HFF-Myc (cell line): ENCODE results near the gene POLD1.
A peak's percentile ranks its signal among the peaks of the same experiment; 100 is the strongest.

Experiments used
- DNase-seq: peaks from one replicate; pipeline ENCODE4 v3.0.0-alpha.2; 2011; ENCODE audit warnings: low read depth; ENCODE audit errors: extremely low read depth
- H3K4me3 ChIP-seq: replicated peaks from 2 replicates; pipeline ENCODE4 v1.5.1; 2011; ENCODE audit warnings: low read depth, mild to moderate bottlenecking, control low read depth, low read length
- TF ChIP-seq, protein P1 (sequence below): IDR thresholded peaks from 2 replicates; pipeline ENCODE4 v1.5.1; 2012; ENCODE audit warnings: mild to moderate bottlenecking, low read depth, low read length, control low read depth; ENCODE audit errors: missing control alignments

POLD1 gene

DNA sequence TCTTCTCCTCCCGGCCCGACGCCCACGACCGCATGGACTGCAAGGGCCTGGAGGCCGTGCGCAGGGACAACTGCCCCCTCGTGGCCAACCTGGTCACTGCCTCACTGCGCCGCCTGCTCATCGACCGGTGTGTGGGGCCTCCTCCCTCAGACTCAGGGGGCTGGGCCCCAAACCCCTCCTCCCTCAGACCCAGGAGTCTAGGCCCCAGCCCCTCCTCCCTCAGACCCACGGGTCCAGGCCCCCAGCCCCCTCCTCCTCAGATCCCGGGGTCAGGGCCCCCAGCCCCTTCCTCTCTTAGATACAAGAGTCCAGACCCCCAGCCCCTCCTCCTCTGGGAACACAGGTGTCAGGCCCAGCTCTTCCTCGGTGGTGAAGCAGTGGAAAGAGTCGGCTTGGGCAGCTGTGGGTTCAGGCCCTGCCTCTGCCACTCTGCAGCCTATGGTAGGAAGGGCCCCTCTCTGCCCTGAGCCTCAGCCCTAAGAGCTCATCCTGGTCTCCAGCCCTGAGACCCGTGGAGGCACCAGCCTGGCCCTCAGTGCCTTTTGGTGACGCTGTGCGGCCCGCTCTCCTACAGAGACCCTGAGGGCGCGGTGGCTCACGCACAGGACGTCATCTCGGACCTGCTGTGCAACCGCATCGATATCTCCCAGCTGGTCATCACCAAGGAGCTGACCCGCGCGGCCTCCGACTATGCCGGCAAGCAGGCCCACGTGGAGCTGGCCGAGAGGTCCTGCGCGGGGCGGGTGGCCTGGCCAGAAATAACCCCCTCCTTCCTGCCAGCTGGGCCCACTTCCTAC, 30.9 kb downstream of the POLD1 start:
- TF ChIP-seq, protein P1, sequence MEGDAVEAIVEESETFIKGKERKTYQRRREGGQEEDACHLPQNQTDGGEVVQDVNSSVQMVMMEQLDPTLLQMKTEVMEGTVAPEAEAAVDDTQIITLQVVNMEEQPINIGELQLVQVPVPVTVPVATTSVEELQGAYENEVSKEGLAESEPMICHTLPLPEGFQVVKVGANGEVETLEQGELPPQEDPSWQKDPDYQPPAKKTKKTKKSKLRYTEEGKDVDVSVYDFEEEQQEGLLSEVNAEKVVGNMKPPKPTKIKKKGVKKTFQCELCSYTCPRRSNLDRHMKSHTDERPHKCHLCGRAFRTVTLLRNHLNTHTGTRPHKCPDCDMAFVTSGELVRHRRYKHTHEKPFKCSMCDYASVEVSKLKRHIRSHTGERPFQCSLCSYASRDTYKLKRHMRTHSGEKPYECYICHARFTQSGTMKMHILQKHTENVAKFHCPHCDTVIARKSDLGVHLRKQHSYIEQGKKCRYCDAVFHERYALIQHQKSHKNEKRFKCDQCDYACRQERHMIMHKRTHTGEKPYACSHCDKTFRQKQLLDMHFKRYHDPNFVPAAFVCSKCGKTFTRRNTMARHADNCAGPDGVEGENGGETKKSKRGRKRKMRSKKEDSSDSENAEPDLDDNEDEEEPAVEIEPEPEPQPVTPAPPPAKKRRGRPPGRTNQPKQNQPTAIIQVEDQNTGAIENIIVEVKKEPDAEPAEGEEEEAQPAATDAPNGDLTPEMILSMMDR = peak; percentile 82
- H3K4me3 ChIP-seq = no peak overlapping the region
- no peak for DNase-seq

DNA sequence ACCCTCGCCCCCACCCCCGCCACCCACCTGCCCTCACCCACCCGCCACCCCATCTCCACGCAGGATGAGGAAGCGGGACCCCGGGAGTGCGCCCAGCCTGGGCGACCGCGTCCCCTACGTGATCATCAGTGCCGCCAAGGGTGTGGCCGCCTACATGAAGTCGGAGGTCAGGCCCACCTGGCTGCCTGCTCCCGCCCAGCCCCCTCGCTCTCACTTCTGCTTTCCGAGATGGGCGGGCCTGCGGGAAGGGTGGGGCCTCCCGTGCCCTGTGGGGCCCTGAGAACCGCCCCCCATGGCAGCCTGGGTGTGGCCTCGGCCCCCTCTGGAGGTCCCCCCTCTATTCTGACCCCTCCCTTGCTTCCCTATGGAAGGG, 31.5 kb downstream of the POLD1 start:
- TF ChIP-seq, protein P1 = no peak
- H3K4me3 ChIP-seq = no peak overlapping the region
- no peak for DNase-seq

DNA sequence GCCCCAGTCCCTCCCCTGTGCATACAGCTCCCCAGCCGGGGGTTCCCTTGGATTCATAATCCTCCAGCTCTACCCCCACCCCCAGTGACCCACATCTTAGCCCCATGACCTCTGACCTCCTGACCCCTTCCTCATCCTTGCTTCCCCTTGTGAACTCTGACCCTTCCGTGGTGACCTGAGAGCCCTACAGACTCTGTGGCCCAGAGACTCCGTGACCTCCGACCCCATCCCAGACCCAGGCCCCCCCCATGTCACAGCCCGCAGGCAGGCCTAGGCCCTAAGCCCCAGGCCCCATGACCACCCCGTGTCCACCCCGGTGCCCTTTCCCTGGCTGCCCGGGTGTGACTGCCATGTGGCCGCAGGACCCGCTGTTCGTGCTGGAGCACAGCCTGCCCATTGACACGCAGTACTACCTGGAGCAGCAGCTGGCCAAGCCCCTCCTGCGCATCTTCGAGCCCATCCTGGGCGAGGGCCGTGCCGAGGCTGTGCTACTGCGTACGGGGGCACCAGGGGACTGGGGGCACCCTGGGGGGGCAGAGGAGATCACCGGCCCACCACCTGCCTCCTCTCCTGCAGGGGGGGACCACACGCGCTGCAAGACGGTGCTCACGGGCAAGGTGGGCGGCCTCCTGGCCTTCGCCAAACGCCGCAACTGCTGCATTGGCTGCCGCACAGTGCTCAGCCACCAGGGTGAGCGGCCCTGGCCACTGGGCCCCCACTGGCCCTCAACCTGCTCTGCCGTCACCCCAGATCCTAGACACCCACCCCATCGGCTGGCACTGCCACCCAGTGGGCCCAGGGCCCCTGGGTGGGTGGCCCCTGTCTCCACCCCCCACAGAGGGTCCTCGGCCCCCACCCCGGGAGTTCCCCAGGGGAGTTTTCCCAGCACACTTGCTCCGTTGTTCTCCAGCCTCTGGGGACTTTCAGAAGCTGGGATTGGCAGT, 32.2 kb downstream of the POLD1 start:
- no peak for DNase-seq
- TF ChIP-seq, protein P1 = no peak
- no peak overlapping the region for H3K4me3 ChIP-seq

DNA sequence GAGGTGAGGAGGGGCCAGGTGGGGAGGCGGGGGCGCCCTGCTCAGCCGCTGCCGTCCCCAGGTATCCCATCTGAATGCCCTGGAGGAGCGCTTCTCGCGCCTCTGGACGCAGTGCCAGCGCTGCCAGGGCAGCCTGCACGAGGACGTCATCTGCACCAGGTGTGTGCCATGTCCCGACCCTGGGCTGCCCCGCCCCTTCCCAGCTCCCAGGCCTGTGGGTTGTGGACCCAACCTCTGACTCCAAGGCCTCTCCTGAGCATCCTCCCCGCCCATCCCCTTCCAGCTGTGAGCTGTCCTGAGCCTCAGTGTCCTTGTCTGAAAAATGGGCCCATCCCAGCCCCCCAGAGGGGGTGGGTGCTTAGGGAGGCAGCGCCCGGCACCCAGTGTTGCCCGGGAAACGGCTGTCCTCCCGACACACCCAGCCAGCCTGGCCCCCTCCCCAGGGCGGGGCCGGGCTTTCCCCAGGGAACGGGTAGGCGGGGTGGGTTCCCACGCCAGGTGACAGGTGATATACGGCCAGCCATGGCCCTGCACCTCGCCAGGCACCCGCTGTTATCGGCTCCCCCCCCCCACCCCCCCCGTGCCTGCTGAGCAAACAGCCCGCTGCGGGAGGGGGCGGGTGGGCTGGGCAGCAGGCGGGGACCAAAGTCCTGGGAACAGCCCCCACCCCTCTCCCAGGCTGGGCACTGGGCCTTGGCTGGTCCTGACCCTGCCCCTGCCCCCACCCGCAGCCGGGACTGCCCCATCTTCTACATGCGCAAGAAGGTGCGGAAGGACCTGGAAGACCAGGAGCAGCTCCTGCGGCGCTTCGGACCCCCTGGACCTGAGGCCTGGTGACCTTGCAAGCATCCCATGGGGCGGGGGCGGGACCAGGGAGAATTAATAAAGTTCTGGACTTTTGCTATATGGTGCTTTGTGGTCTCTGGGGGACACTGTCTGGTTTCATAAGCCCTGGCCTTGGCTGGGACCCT, 33.2 kb downstream of the POLD1 start:
- no peak overlapping the region for H3K4me3 ChIP-seq
- DNase-seq = no peak
- TF ChIP-seq, protein P1 = no peak

DNA sequence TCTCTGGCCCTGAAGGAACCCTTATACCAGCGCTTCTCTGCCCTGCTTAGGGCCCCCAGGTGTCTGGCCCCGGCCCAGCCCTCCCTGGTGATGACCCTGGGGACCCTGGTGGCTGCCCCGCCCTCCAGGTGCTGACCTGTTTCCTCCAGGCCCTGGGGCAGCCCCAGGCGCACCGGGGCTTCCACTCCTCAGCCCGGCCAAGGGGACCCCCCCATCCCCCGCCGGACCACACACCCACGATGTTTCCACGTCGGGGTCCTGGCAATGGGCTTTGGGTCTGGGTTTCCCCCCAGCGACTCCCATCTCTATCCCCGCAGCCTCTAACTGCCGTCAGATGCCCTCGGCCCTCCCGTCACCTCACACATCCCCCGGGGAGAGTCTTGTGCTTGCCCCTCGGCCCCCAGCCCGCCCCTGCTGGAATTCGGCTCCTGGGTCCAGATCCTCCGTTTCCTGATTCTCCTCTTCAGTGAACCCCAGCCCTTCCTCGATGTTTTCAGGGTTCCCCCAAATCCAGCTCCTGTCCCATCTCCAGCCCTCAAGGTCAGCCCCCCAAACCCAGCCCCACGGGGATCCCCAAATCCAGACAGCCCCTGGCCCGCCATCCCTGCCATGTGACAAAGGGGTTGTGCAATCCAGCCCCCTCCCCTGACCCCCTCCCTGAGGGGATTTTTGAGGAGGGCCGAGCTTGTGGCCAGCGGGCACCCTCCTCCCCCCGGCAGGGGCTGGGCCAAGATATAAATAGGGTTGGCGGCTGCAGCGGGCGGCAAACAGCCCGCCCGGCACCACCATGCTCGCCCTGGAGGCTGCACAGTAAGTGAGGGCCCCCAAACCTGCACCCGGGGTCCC, 34.3 kb downstream of the POLD1 start, which contains the start of gene SPIB:
Gene SPIB, plus strand, starts transcription at position 763 of the 846 bp plus-strand sequence. Its CDS starts 25 bp downstream, at position 788.
- no peak within 1 kb of the TSS for H3K4me3 ChIP-seq
- TF ChIP-seq, protein P1 = no peak
- DNase-seq = no peak
